ENCODE results near the gene TDRD9. TPM values are rescaled to one million over a fixed set of nuclear protein-coding genes. Genes with fewer than 3 reads are reported as not detected.

Gene TDRD9
- total and polyA plus RNA-seq, 2 experiments from 2014 or later: 0.24 TPM; not detected in 1

DNA sequence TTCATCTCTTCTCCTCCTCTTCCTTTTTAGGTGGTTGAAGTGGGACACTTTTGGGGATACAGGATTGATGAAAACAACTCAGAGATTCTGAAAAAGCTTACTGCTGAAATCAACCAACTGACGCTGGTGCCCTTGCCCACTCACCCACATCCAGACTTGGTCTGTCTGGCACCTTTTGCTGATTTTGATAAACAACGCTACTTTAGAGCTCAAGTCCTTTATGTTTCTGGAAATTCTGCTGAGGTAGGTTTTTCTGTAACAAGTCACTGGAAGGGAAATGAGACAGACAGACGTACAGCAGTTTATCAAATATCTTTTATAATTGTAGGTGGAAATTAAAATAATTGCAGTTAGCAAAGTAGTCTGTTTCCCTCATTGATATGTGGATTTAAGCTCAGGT lies 97.3 kb downstream of the TDRD9 start (continued):
- TF ChIP-seq, protein P1, sequence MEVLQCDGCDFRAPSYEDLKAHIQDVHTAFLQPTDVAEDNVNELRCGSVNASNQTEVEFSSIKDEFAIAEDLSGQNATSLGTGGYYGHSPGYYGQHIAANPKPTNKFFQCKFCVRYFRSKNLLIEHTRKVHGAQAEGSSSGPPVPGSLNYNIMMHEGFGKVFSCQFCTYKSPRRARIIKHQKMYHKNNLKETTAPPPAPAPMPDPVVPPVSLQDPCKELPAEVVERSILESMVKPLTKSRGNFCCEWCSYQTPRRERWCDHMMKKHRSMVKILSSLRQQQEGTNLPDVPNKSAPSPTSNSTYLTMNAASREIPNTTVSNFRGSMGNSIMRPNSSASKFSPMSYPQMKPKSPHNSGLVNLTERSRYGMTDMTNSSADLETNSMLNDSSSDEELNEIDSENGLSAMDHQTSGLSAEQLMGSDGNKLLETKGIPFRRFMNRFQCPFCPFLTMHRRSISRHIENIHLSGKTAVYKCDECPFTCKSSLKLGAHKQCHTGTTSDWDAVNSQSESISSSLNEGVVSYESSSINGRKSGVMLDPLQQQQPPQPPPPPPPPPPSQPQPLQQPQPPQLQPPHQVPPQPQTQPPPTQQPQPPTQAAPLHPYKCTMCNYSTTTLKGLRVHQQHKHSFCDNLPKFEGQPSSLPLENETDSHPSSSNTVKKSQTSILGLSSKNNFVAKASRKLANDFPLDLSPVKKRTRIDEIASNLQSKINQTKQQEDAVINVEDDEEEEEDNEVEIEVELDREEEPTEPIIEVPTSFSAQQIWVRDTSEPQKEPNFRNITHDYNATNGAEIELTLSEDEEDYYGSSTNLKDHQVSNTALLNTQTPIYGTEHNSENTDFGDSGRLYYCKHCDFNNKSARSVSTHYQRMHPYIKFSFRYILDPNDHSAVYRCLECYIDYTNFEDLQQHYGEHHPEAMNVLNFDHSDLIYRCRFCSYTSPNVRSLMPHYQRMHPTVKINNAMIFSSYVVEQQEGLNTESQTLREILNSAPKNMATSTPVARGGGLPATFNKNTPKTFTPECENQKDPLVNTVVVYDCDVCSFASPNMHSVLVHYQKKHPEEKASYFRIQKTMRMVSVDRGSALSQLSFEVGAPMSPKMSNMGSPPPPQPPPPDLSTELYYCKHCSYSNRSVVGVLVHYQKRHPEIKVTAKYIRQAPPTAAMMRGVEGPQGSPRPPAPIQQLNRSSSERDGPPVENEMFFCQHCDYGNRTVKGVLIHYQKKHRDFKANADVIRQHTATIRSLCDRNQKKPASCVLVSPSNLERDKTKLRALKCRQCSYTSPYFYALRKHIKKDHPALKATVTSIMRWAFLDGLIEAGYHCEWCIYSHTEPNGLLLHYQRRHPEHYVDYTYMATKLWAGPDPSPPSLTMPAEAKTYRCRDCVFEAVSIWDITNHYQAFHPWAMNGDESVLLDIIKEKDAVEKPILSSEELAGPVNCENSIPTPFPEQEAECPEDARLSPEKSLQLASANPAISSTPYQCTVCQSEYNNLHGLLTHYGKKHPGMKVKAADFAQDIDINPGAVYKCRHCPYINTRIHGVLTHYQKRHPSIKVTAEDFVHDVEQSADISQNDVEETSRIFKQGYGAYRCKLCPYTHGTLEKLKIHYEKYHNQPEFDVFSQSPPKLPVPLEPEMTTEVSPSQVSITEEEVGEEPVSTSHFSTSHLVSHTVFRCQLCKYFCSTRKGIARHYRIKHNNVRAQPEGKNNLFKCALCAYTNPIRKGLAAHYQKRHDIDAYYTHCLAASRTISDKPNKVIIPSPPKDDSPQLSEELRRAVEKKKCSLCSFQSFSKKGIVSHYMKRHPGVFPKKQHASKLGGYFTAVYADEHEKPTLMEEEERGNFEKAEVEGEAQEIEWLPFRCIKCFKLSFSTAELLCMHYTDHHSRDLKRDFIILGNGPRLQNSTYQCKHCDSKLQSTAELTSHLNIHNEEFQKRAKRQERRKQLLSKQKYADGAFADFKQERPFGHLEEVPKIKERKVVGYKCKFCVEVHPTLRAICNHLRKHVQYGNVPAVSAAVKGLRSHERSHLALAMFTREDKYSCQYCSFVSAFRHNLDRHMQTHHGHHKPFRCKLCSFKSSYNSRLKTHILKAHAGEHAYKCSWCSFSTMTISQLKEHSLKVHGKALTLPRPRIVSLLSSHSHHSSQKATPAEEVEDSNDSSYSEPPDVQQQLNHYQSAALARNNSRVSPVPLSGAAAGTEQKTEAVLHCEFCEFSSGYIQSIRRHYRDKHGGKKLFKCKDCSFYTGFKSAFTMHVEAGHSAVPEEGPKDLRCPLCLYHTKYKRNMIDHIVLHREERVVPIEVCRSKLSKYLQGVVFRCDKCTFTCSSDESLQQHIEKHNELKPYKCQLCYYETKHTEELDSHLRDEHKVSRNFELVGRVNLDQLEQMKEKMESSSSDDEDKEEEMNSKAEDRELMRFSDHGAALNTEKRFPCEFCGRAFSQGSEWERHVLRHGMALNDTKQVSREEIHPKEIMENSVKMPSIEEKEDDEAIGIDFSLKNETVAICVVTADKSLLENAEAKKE (CRISPR knock-in tag; IDR thresholded peaks at IDR 0.05): no peak

DNA sequence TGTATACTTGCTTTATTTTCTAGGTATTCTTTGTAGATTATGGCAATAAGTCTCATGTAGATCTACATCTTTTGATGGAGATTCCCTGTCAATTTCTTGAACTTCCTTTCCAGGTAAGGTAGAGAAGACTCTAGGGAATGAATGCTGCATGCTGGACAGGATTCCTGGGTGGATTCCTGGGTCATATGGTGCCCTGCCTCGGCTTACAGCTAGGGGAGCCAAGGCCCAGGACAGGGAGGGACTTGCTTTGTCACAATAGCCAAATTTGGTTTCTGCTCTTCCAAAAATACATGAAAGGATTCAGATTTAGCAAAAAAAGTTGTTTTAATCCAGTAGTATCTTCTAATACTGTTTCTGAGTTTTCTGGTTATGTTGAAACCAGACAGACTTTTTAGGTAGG lies 97.8 kb downstream of the TDRD9 start:
- Histone ChIP-seq H3K27ac (ENCODE audit: low read depth) (no peak overlapping the region), H4K20me1 (replicated peaks; ENCODE audit: insufficient read depth) (no peaks in the 10 kb centered on the region), H3K4me2 (no peak overlapping the region), H3K4me3 (no peak overlapping the region), H3K9me2 (ENCODE audit: insufficient read depth) (no peaks in the 10 kb centered on the region), H3K27me3 (ENCODE audit: insufficient read depth) (no peaks in the 10 kb centered on the region), H3K4me1 (ENCODE audit: insufficient read depth) (no peaks in the 10 kb centered on the region), H3K36me3 (ENCODE audit: insufficient read depth) (no peaks in the 10 kb centered on the region), H3F3A (replicated peaks; ENCODE audit: low read depth) (no peaks in the 10 kb centered on the region), H2AFZ (no peak overlapping the region), H3K79me2 (replicated peaks; ENCODE audit: insufficient read depth) (no peaks in the 10 kb centered on the region)
- ATAC-seq (peak; percentile 82), DNase-seq (ENCODE audit: low spot score) (peak; percentile 35)
- Mint-ChIP-seq H3K4me3 (no peak overlapping the region), H3K4me1 (no peaks in the 10 kb centered on the region), H3K27me3 (ENCODE audit: insufficient read depth, low read depth, poor library complexity) (no peaks in the 10 kb centered on the region), H3K36me3 (ENCODE audit: low read depth) (no peaks in the 10 kb centered on the region), H3K9me3 (no peaks in the 10 kb centered on the region), H3K27ac (no peak overlapping the region)
- no peak for TF ChIP-seq EZH2phosphoT487 (IDR thresholded peaks at IDR 0.05; ENCODE audit: unreplicated experiment)
- TF ChIP-seq, protein P1 (CRISPR knock-in tag; IDR thresholded peaks at IDR 0.05): no peak
- TF ChIP-seq, protein P2, sequence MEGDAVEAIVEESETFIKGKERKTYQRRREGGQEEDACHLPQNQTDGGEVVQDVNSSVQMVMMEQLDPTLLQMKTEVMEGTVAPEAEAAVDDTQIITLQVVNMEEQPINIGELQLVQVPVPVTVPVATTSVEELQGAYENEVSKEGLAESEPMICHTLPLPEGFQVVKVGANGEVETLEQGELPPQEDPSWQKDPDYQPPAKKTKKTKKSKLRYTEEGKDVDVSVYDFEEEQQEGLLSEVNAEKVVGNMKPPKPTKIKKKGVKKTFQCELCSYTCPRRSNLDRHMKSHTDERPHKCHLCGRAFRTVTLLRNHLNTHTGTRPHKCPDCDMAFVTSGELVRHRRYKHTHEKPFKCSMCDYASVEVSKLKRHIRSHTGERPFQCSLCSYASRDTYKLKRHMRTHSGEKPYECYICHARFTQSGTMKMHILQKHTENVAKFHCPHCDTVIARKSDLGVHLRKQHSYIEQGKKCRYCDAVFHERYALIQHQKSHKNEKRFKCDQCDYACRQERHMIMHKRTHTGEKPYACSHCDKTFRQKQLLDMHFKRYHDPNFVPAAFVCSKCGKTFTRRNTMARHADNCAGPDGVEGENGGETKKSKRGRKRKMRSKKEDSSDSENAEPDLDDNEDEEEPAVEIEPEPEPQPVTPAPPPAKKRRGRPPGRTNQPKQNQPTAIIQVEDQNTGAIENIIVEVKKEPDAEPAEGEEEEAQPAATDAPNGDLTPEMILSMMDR (conservative IDR thresholded peaks at IDR 0.05; ENCODE audit: low read depth in 2 of 2): peak in 1 of 2 experiments; percentile 29; a peak in 2 of 4 replicates
- no peak for TF ChIP-seq NANOG (IDR thresholded peaks at IDR 0.05; ENCODE audit: borderline replicate concordance)

Measured in GM23338 (cell line).